GM23338 (cell line): Measurements from ENCODE around the gene ATG9B. TPM values are rescaled to one million over a fixed set of nuclear protein-coding genes. Genes with fewer than 3 reads are reported as not detected.

Source experiments
- ATAC-seq: fragments of 200-7000 bp; cut with Tn5 transposase; 3 replicates; pipeline ENCODE4 v1.9.1; 2020
- DNase-seq: peaks from one replicate; pipeline ENCODE4 v3.0.0-alpha.2; 2015; ENCODE audit warnings: low spot score
- H2AFZ ChIP-seq: fragments of 200-600 bp; sonication (generic); 2 replicates; pipeline ENCODE4 v1.8.0; 2016; ENCODE audit warnings: antibody characterized with exemption, mild to moderate bottlenecking, moderate library complexity
- H3F3A ChIP-seq: fragments of 200-600 bp; sonication (generic); replicated peaks from 2 replicates; pipeline ENCODE4 v1.8.0; 2017; ENCODE audit warnings: antibody characterized with exemption, mixed run types, low read depth
- H3K27ac ChIP-seq: fragments of 200-600 bp; sonication (generic); 2 replicates; pipeline ENCODE4 v1.6.1; 2016; ENCODE audit warnings: low read depth
- H3K27me3 ChIP-seq: fragments of 200-600 bp; sonication (generic); 2 replicates; pipeline ENCODE4 v1.8.0; 2016; ENCODE audit warnings: mild to moderate bottlenecking, mixed run types, moderate library complexity; ENCODE audit not compliant: insufficient read depth
- H3K36me3 ChIP-seq: fragments of 200-600 bp; sonication (generic); 2 replicates; pipeline ENCODE4 v1.8.0; 2016; ENCODE audit warnings: mild to moderate bottlenecking; ENCODE audit not compliant: insufficient read depth
- H3K4me1 ChIP-seq: fragments of 200-600 bp; sonication (generic); 2 replicates; pipeline ENCODE4 v1.8.0; 2016; ENCODE audit warnings: mild to moderate bottlenecking, moderate library complexity; ENCODE audit not compliant: insufficient read depth
- H3K4me2 ChIP-seq: fragments of 200-600 bp; sonication (generic); 2 replicates; pipeline ENCODE4 v1.7.1; 2017; ENCODE audit warnings: mixed run types
- H3K4me3 ChIP-seq: fragments of 200-600 bp; sonication (generic); 2 replicates; pipeline ENCODE4 v1.6.1; 2016; ENCODE audit warnings: mixed run types
- H3K79me2 ChIP-seq: fragments of 200-600 bp; sonication (generic); replicated peaks from 2 replicates; pipeline ENCODE4 v1.8.0; 2017; ENCODE audit warnings: mild to moderate bottlenecking; ENCODE audit not compliant: insufficient read depth
- H3K9me2 ChIP-seq: fragments of 200-600 bp; sonication (generic); 2 replicates; pipeline ENCODE4 v1.8.0; 2017; ENCODE audit not compliant: insufficient read depth
- H4K20me1 ChIP-seq: fragments of 200-600 bp; sonication (generic); replicated peaks from 2 replicates; pipeline ENCODE4 v1.8.0; 2017; ENCODE audit warnings: mild to moderate bottlenecking; ENCODE audit not compliant: insufficient read depth
- H3K27ac Mint-ChIP-seq: 2 replicates; pipeline ENCODE4 v1.8.0; 2020; ENCODE audit warnings: inconsistent platforms, mild to moderate bottlenecking, moderate library complexity, mixed read lengths
- H3K27me3 Mint-ChIP-seq: 3 replicates; pipeline ENCODE4 v1.8.0; 2022; ENCODE audit warnings: low read depth, mild to moderate bottlenecking, moderate library complexity, mixed read lengths, inconsistent platforms; ENCODE audit not compliant: insufficient read depth, poor library complexity
- H3K36me3 Mint-ChIP-seq: 3 replicates; pipeline ENCODE4 v1.8.0; 2021; ENCODE audit warnings: low read depth, mild to moderate bottlenecking, inconsistent platforms, moderate library complexity, mixed read lengths
- H3K4me1 Mint-ChIP-seq: 3 replicates; pipeline ENCODE4 v1.8.0; 2020; ENCODE audit warnings: mild to moderate bottlenecking, inconsistent platforms, mixed read lengths
- H3K4me3 Mint-ChIP-seq: 3 replicates; pipeline ENCODE4 v1.8.0; 2021; ENCODE audit warnings: moderate library complexity, mild to moderate bottlenecking, inconsistent platforms, mixed read lengths
- H3K9me3 Mint-ChIP-seq: 3 replicates; pipeline ENCODE4 v1.8.0; 2020; ENCODE audit warnings: moderate library complexity, mild to moderate bottlenecking, inconsistent platforms, mixed read lengths
- EZH2 ChIP-seq: fragments of 200-600 bp; sonication (generic); IDR thresholded peaks from one replicate; pipeline ENCODE4 v1.8.0; 2017; ENCODE audit warnings: antibody characterized with exemption, mild to moderate bottlenecking, low read depth; ENCODE audit not compliant: unreplicated experiment
- EZH2phosphoT487 ChIP-seq: fragments of 200-600 bp; sonication (generic); IDR thresholded peaks from one replicate; pipeline ENCODE4 v1.8.1; 2018; ENCODE audit warnings: antibody characterized with exemption; ENCODE audit not compliant: unreplicated experiment
- NANOG ChIP-seq: IDR thresholded peaks from 2 replicates; pipeline ENCODE4 v1.6.1; 2016; ENCODE audit warnings: antibody characterized with exemption, borderline replicate concordance
- POLR2AphosphoS5 ChIP-seq: IDR thresholded peaks from 2 replicates; pipeline ENCODE4 v1.6.1; 2016; ENCODE audit warnings: antibody characterized with exemption, low read depth
- STAT1 ChIP-seq: IDR thresholded peaks from one replicate; pipeline ENCODE4 v1.6.1; 2016; ENCODE audit warnings: antibody characterized with exemption; ENCODE audit not compliant: unreplicated experiment
- ZNF331 ChIP-seq: fragments of 250-450 bp; sonication (Bioruptor Pico); IDR thresholded peaks from 2 replicates; pipeline ENCODE4 v1.5.0; 2020; ENCODE audit warnings: low read depth, mild to moderate bottlenecking, moderate library complexity
- ZNF462 ChIP-seq: fragments of 250-450 bp; sonication (Bioruptor Pico); IDR thresholded peaks from 2 replicates; pipeline ENCODE4 v1.5.0; 2020; ENCODE audit warnings: mild to moderate bottlenecking, moderate library complexity
- polyA plus RNA-seq: library from polyadenylated mRNA; unstranded; fragments of >200 nt; fragmentation: Nextera tagmentation; extraction: Ambion mirVana; gene quantifications from 2 replicates; pipeline ENCODE4 v1.2.1, GENCODE V29; 2016
- total RNA-seq: library from RNA; depleted of rRNA; stranded (reverse); fragments of >200 nt; shearing (Covaris generic); gene quantifications from 2 replicates; pipeline ENCODE4 v1.2.3, GENCODE V29; 2014
- TF ChIP-seq, protein P1 (sequence below), 2 experiments: fragments of 200-600 bp in 1 of 2; sonication (generic) in 1 of 2; conservative IDR thresholded peaks; 2 replicates each; pipeline versions ENCODE4 v1.5.1 to v1.6.1; 2016 to 2017; ENCODE audit warnings: antibody characterized with exemption in 2 of 2, low read depth in 2 of 2, mild to moderate bottlenecking in 2 of 2, moderate library complexity in 1 of 2
- TF ChIP-seq, protein P2 (sequence below): IDR thresholded peaks from one replicate; pipeline ENCODE4 v1.6.1; 2018; ENCODE audit warnings: antibody characterized with exemption; ENCODE audit not compliant: unreplicated experiment
- TF ChIP-seq, protein P3 (sequence below): IDR thresholded peaks from 2 replicates; pipeline ENCODE4 v1.6.1; 2016; ENCODE audit warnings: antibody characterized with exemption

Gene ATG9B
- total and polyA plus RNA-seq, 2 experiments from 2014 or later: 1.2 to 3.4 TPM

DNA sequence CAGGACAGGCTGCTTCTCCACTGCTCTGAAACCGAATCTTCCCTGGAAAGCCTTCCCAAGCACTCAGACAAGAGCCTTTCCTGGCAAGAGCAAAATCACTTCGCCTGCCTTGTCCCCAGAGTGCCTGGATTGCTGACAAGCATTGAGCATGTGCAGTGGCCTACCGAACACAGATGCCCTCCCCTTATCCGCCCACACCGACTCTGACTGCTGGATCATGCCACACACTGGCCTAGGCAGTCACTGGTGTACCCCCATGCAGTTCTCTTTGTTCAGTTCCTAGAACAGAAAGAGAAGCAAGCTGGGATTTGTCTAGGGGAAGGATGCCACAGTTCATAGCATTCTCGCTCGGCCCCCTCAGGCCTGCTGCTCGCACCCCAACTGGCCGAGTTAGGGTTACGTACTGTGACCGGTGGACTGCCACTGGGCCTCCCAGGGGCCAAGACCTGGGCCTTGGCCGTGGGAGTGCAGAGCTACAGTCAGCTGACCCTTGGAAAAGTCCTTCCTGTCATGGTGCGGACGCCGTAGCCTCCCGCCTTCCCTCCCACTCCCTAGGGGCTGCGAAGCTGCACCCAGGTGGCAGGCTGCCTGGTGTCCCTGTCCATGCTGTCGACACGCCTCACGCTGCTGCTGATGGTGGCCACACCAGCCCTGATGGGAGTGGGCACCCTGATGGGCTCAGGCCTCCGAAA lies 10.9 kb upstream of the ATG9B start:
- H3K36me3 Mint-ChIP-seq: 0 out of 3 replicates have a peak, but pooled peaks cover 6% of the 10 kb centered on the region
- no peak overlapping the region for H3K27ac ChIP-seq
- H2AFZ ChIP-seq: no peak overlapping the region
- no peaks in the 10 kb centered on the region for H3K36me3 ChIP-seq
- no peaks in the 10 kb centered on the region for H3K4me1 ChIP-seq
- no peak overlapping the region for H3K4me3 Mint-ChIP-seq
- no peaks in the 10 kb centered on the region for H3F3A ChIP-seq
- H3K9me3 Mint-ChIP-seq: no peaks in the 10 kb centered on the region
- peaks cover 15% of the 10 kb centered on the region for H3K27me3 Mint-ChIP-seq
- ATAC-seq (no peak), DNase-seq (no peak)
- H3K9me2 ChIP-seq: no peaks in the 10 kb centered on the region
- H3K4me2 ChIP-seq: no peak overlapping the region
- H4K20me1 ChIP-seq: no peaks in the 10 kb centered on the region; the same call in 1 of the 2 replicates
- no peak for TF ChIP-seq EZH2
- TF ChIP-seq, protein P1, sequence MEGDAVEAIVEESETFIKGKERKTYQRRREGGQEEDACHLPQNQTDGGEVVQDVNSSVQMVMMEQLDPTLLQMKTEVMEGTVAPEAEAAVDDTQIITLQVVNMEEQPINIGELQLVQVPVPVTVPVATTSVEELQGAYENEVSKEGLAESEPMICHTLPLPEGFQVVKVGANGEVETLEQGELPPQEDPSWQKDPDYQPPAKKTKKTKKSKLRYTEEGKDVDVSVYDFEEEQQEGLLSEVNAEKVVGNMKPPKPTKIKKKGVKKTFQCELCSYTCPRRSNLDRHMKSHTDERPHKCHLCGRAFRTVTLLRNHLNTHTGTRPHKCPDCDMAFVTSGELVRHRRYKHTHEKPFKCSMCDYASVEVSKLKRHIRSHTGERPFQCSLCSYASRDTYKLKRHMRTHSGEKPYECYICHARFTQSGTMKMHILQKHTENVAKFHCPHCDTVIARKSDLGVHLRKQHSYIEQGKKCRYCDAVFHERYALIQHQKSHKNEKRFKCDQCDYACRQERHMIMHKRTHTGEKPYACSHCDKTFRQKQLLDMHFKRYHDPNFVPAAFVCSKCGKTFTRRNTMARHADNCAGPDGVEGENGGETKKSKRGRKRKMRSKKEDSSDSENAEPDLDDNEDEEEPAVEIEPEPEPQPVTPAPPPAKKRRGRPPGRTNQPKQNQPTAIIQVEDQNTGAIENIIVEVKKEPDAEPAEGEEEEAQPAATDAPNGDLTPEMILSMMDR (conservative IDR thresholded peaks at IDR 0.05; ENCODE audit: low read depth in 2 of 2): no peak
- TF ChIP-seq, protein P2, sequence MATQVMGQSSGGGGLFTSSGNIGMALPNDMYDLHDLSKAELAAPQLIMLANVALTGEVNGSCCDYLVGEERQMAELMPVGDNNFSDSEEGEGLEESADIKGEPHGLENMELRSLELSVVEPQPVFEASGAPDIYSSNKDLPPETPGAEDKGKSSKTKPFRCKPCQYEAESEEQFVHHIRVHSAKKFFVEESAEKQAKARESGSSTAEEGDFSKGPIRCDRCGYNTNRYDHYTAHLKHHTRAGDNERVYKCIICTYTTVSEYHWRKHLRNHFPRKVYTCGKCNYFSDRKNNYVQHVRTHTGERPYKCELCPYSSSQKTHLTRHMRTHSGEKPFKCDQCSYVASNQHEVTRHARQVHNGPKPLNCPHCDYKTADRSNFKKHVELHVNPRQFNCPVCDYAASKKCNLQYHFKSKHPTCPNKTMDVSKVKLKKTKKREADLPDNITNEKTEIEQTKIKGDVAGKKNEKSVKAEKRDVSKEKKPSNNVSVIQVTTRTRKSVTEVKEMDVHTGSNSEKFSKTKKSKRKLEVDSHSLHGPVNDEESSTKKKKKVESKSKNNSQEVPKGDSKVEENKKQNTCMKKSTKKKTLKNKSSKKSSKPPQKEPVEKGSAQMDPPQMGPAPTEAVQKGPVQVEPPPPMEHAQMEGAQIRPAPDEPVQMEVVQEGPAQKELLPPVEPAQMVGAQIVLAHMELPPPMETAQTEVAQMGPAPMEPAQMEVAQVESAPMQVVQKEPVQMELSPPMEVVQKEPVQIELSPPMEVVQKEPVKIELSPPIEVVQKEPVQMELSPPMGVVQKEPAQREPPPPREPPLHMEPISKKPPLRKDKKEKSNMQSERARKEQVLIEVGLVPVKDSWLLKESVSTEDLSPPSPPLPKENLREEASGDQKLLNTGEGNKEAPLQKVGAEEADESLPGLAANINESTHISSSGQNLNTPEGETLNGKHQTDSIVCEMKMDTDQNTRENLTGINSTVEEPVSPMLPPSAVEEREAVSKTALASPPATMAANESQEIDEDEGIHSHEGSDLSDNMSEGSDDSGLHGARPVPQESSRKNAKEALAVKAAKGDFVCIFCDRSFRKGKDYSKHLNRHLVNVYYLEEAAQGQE: no peak
- TF ChIP-seq EZH2phosphoT487: no peak
- no peak for TF ChIP-seq ZNF331 (CRISPR knock-in tag)
- TF ChIP-seq, protein P3, sequence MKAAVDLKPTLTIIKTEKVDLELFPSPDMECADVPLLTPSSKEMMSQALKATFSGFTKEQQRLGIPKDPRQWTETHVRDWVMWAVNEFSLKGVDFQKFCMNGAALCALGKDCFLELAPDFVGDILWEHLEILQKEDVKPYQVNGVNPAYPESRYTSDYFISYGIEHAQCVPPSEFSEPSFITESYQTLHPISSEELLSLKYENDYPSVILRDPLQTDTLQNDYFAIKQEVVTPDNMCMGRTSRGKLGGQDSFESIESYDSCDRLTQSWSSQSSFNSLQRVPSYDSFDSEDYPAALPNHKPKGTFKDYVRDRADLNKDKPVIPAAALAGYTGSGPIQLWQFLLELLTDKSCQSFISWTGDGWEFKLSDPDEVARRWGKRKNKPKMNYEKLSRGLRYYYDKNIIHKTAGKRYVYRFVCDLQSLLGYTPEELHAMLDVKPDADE: no peak
- no peak for TF ChIP-seq ZNF462 (CRISPR knock-in tag)
- TF ChIP-seq NANOG: no peak
- no peak for TF ChIP-seq STAT1
- TF ChIP-seq POLR2AphosphoS5: no peak
- peaks cover 2% of the 10 kb centered on the region; the same call in 1 of the 3 replicates for H3K4me1 Mint-ChIP-seq
- H3K4me3 ChIP-seq: no peak overlapping the region
- H3K27ac Mint-ChIP-seq: no peak overlapping the region
- H3K27me3 ChIP-seq: no peaks in the 10 kb centered on the region
- H3K79me2 ChIP-seq: no peaks in the 10 kb centered on the region
